HEK293 (cell line): ENCODE results near the gene ETF1.

Source experiments
- CTCF ChIA-PET: fragments of 350-600 bp; formaldehyde crosslinking; extraction: SDS; loops from one replicate; lab custom pipeline; 2021; ENCODE audit warnings: antibody characterized with exemption; lab: Yijun Ruan, JAX
- POLR2A ChIA-PET: fragments of 300-600 bp; formaldehyde crosslinking; extraction: SDS; loops from one replicate; lab custom pipeline; 2020; ENCODE audit warnings: antibody characterized with exemption, inconsistent platforms; lab: Yijun Ruan, JAX
- H3K27ac ChIP-seq: fragments of 200-500 bp; sonication (Bioruptor generic); 2 replicates; pipeline ENCODE4 v1.5.1; 2014; ENCODE audit warnings: low read depth, low read length, control low read depth, inconsistent platforms; ENCODE audit errors: extremely low read depth
- H3K36me3 ChIP-seq, 2 experiments: fragments of 200-500 bp in 1 of 2; sonication (Bioruptor generic) in 1 of 2; 1 replicate in 1 of 2; 2 replicates in 1 of 2; pipeline ENCODE4 v1.5.1; 2014 to 2017; ENCODE audit warnings: inconsistent platforms in 2 of 2, low read length in 2 of 2; ENCODE audit not compliant: control insufficient read depth in 2 of 2, insufficient read depth in 1 of 2
- H3K4me1 ChIP-seq: fragments of 200-500 bp; sonication (Bioruptor generic); 2 replicates; pipeline ENCODE4 v1.5.1; 2014; ENCODE audit warnings: mild to moderate bottlenecking, low read length, inconsistent platforms; ENCODE audit not compliant: control insufficient read depth, insufficient read depth
- H3K4me3 ChIP-seq: 2 replicates; pipeline ENCODE4 v1.5.1; 2011; ENCODE audit warnings: low read depth, mild to moderate bottlenecking, control low read depth, low read length, moderate library complexity
- H3K9me3 ChIP-seq: fragments of 200-500 bp; sonication (Bioruptor generic); 2 replicates; pipeline ENCODE4 v1.5.1; 2014; ENCODE audit warnings: low read depth, low read length, inconsistent platforms; ENCODE audit not compliant: control insufficient read depth, insufficient read depth
- INSM2 ChIP-seq: fragments of 450-650 bp; formaldehyde crosslinking; IDR thresholded peaks from 2 replicates; pipeline ENCODE4 v1.5.1; 2016; ENCODE audit warnings: missing biosample characterization, missing genetic modification characterization
- KLF17 ChIP-seq: fragments of 450-650 bp; formaldehyde crosslinking; IDR thresholded peaks from 2 replicates; pipeline ENCODE4 v1.5.1; 2016; ENCODE audit warnings: missing biosample characterization, missing genetic modification characterization
- PRDM6 ChIP-seq: fragments of 450-650 bp; formaldehyde crosslinking; IDR thresholded peaks from 2 replicates; pipeline ENCODE4 v1.5.1; 2017; ENCODE audit warnings: missing biosample characterization, missing genetic modification characterization
- REPIN1 ChIP-seq: fragments of 450-650 bp; formaldehyde crosslinking; IDR thresholded peaks from 2 replicates; pipeline ENCODE4 v1.5.1; 2017; ENCODE audit warnings: missing biosample characterization, missing genetic modification characterization, low read depth
- YY2 ChIP-seq: fragments of 450-650 bp; formaldehyde crosslinking; IDR thresholded peaks from 2 replicates; pipeline ENCODE4 v1.5.1; 2016; ENCODE audit warnings: missing biosample characterization, missing genetic modification characterization
- ZNF121 ChIP-seq: fragments of 450-650 bp; formaldehyde crosslinking; IDR thresholded peaks from 2 replicates; pipeline ENCODE4 v1.5.1; 2016; ENCODE audit warnings: missing biosample characterization, missing genetic modification characterization
- ZNF133 ChIP-seq: fragments of 450-650 bp; formaldehyde crosslinking; IDR thresholded peaks from 2 replicates; pipeline ENCODE4 v1.5.1; 2016; ENCODE audit warnings: missing biosample characterization, missing genetic modification characterization
- ZNF157 ChIP-seq: fragments of 450-650 bp; formaldehyde crosslinking; IDR thresholded peaks from 2 replicates; pipeline ENCODE4 v1.5.1; 2016; ENCODE audit warnings: missing biosample characterization, missing genetic modification characterization
- ZNF211 ChIP-seq: fragments of 450-650 bp; formaldehyde crosslinking; IDR thresholded peaks from 2 replicates; pipeline ENCODE4 v1.5.1; 2016; ENCODE audit warnings: low read depth, missing biosample characterization, missing genetic modification characterization
- ZNF266 ChIP-seq: fragments of 450-650 bp; formaldehyde crosslinking; IDR thresholded peaks from 2 replicates; pipeline ENCODE4 v1.5.1; 2016; ENCODE audit warnings: missing biosample characterization, missing genetic modification characterization, low read depth
- ZNF350 ChIP-seq: fragments of 450-650 bp; formaldehyde crosslinking; IDR thresholded peaks from 2 replicates; pipeline ENCODE4 v1.5.0; 2017; ENCODE audit warnings: missing biosample characterization, mild to moderate bottlenecking, missing genetic modification characterization
- ZNF362 ChIP-seq: fragments of 450-650 bp; formaldehyde crosslinking; IDR thresholded peaks from 2 replicates; pipeline ENCODE4 v1.5.1; 2016; ENCODE audit warnings: missing biosample characterization, missing genetic modification characterization
- ZNF394 ChIP-seq: fragments of 450-650 bp; formaldehyde crosslinking; IDR thresholded peaks from 2 replicates; pipeline ENCODE4 v1.5.1; 2016; ENCODE audit warnings: missing biosample characterization, missing genetic modification characterization, mild to moderate bottlenecking, moderate library complexity, borderline replicate concordance
- ZNF514 ChIP-seq: fragments of 450-650 bp; formaldehyde crosslinking; IDR thresholded peaks from 2 replicates; pipeline ENCODE4 v1.5.1; 2016; ENCODE audit warnings: missing biosample characterization, missing genetic modification characterization
- ZNF529 ChIP-seq: fragments of 450-650 bp; formaldehyde crosslinking; IDR thresholded peaks from 2 replicates; pipeline ENCODE4 v1.5.1; 2017; ENCODE audit warnings: missing genetic modification characterization, missing biosample characterization; ENCODE audit not compliant: insufficient replicate concordance
- ZNF585B ChIP-seq: fragments of 450-650 bp; formaldehyde crosslinking; IDR thresholded peaks from 2 replicates; pipeline ENCODE4 v1.5.1; 2016; ENCODE audit warnings: missing biosample characterization, missing genetic modification characterization
- ZNF624 ChIP-seq: fragments of 450-650 bp; formaldehyde crosslinking; IDR thresholded peaks from 2 replicates; pipeline ENCODE4 v1.5.1; 2017; ENCODE audit warnings: missing biosample characterization, missing genetic modification characterization
- ZNF639 ChIP-seq: fragments of 450-650 bp; formaldehyde crosslinking; IDR thresholded peaks from 2 replicates; pipeline ENCODE4 v1.5.1; 2016; ENCODE audit warnings: missing biosample characterization, missing genetic modification characterization
- ZSCAN30 ChIP-seq: fragments of 450-650 bp; IDR thresholded peaks from 2 replicates; pipeline ENCODE4 v1.5.1; 2018; ENCODE audit warnings: missing biosample characterization, mild to moderate bottlenecking, missing genetic modification characterization, moderate library complexity

ETF1 gene

GRCh38 chr5:138560971-138561370 lies 17.9 kb upstream of the ETF1 start (continued):
- no peak for TF ChIP-seq INSM2 (tag by site-specific recombination)
- TF ChIP-seq ZNF157 (tag by site-specific recombination): no peak
- no peak for TF ChIP-seq ZSCAN30
- TF ChIP-seq ZNF585B (tag by site-specific recombination): no peak
- TF ChIP-seq ZNF211: no peak
- no peak for TF ChIP-seq ZNF624 (tag by site-specific recombination)
- no peak for TF ChIP-seq ZNF133 (tag by site-specific recombination)
- no peak for TF ChIP-seq REPIN1
- TF ChIP-seq ZNF394 (tag by site-specific recombination): no peak
- TF ChIP-seq ZNF266 (tag by site-specific recombination): no peak
- no peak for TF ChIP-seq ZNF639 (tag by site-specific recombination)
- no peak for TF ChIP-seq YY2

- no peak overlapping the region for H3K27ac ChIP-seq
- POLR2A ChIA-PET: interaction anchor here (1.3 kb wide), 1 partner anchor 16 kb away, joined by 3 read pairs; the partner anchor contains the start of gene ETF1
- H3K36me3 ChIP-seq: peaks cover 63 to 95% of the 10 kb centered on the region in 2 experiments
- no peaks in the 10 kb centered on the region for H3K4me1 ChIP-seq
- TF ChIP-seq ZNF639 (tag by site-specific recombination) (no peak), ZNF514 (tag by site-specific recombination) (no peak), KLF17 (tag by site-specific recombination) (no peak), ZNF121 (tag by site-specific recombination) (no peak), ZNF362 (no peak), PRDM6 (no peak), ZNF529 (tag by site-specific recombination) (no peak), ZNF350 (tag by site-specific recombination) (no peak)
- no peak overlapping the region for H3K4me3 ChIP-seq
- CTCF ChIA-PET: interaction anchor here (2.1 kb wide), 1 partner anchor 12 kb away, joined by 9 read pairs; no protein-coding TSS in a partner anchor
- H3K9me3 ChIP-seq: no peaks in the 10 kb centered on the region
Observed at GRCh38 chr5:138559937-138560336, 16.9 kb upstream of the ETF1 start.
